HTR-8/SVneo (cell line): ENCODE results near the gene TRAPPC12.
A peak's percentile ranks its signal among the peaks of the same experiment; 100 is the strongest.
"Not testable (repeated sequence)": the region's sequence is repeated elsewhere in the genome, so short reads cannot be mapped to it uniquely, and the experiment has no call there.

Experiments
- DNase-seq: peaks from one replicate; pipeline ENCODE4 v3.0.0; 2011; ENCODE audit warnings: low spot score, mixed read lengths; ENCODE audit not compliant: insufficient read length
- FAIRE-seq: peaks from 2 replicates; lab custom pipeline; 2011; peaks lifted over from hg19 to GRCh38; lab: Jason Lieb, UNC

The TRAPPC12 gene

GRCh38 chr2:3449936-3450335, 70.4 kb downstream of the TRAPPC12 start:
- DNase-seq, result no peak
- no peak for FAIRE-seq

- FAIRE-seq (no peak), DNase-seq (no peak)
Observed at GRCh38 chr2:3450385-3451010, 71.0 kb downstream of the TRAPPC12 start.

- no peak for FAIRE-seq
- DNase-seq, result no peak
Observed at GRCh38 chr2:3451169-3451568, 71.7 kb downstream of the TRAPPC12 start.

GRCh38 chr2:3451926-3452671, 72.6 kb downstream of the TRAPPC12 start:
- no peak for DNase-seq
- FAIRE-seq, result no peak

- DNase-seq (no peak), FAIRE-seq (no peak)
Observed at GRCh38 chr2:3453190-3453999, 73.9 kb downstream of the TRAPPC12 start.

GRCh38 chr2:3454005-3454404, 74.5 kb downstream of the TRAPPC12 start:
- not testable (repeated sequence) for DNase-seq
- peak; percentile 58 for FAIRE-seq

GRCh38 chr2:3454802-3455201, 75.3 kb downstream of the TRAPPC12 start:
- DNase-seq, result no peak
- no peak for FAIRE-seq

- no peak for DNase-seq
- no peak for FAIRE-seq
Observed at GRCh38 chr2:3456125-3456524, 76.6 kb downstream of the TRAPPC12 start.

- FAIRE-seq, result no peak
- no peak for DNase-seq
Observed at GRCh38 chr2:3457524-3458395, 78.3 kb downstream of the TRAPPC12 start.

GRCh38 chr2:3458396-3459184, 79.1 kb downstream of the TRAPPC12 start:
- DNase-seq (no peak), FAIRE-seq (peak; percentile 86)

- no peak for FAIRE-seq
Observed at GRCh38 chr2:3459185-3460015, 79.9 kb downstream of the TRAPPC12 start.

GRCh38 chr2:3460156-3460555, 80.7 kb downstream of the TRAPPC12 start:
- FAIRE-seq, result no peak
- DNase-seq, result no peak

More at GRCh38 chr2:3459185-3460015, 79.9 kb downstream of the TRAPPC12 start:
- no peak for DNase-seq

GRCh38 chr2:3460831-3461800, 81.6 kb downstream of the TRAPPC12 start:
- DNase-seq (no peak), FAIRE-seq (no peak)

- peak; percentile 69 for DNase-seq
- FAIRE-seq, result peak; percentile 36
Observed at GRCh38 chr2:3461801-3462492, 82.5 kb downstream of the TRAPPC12 start.

GRCh38 chr2:3462493-3463104, 83.1 kb downstream of the TRAPPC12 start:
- FAIRE-seq, result peak; percentile 23
- DNase-seq, result no peak

GRCh38 chr2:3463186-3463835, 83.8 kb downstream of the TRAPPC12 start:
- FAIRE-seq (no peak), DNase-seq (no peak)
